Measurements from ENCODE around the gene NXT1.
A peak's percentile ranks its signal among the peaks of the same experiment; 100 is the strongest.
"Not testable (repeated sequence)": the region's sequence is repeated elsewhere in the genome, so short reads cannot be mapped to it uniquely, and the experiment has no call there.

The NXT1 gene

GRCh38 chr20:23339986-23340385, 10.6 kb upstream of the NXT1 start:
- FAIRE-seq (no peak), DNase-seq (ENCODE audit: insufficient read length, low spot score) (no peak)
- TF ChIP-seq POU2F2 (IDR thresholded peaks at IDR 0.05; ENCODE audit: low read depth, low read length) (no peak), POLR2A (IDR thresholded peaks at IDR 0.05; ENCODE audit: low read depth, low read length) (no peak), TAF1 (IDR thresholded peaks at IDR 0.05; ENCODE audit: low read depth, low read length) (no peak), SPI1 (IDR thresholded peaks at IDR 0.05; ENCODE audit: low read depth, low read length) (no peak), POLR2AphosphoS5 (IDR thresholded peaks at IDR 0.05; ENCODE audit: low read depth, low read length) (no peak), PAX5 (IDR thresholded peaks at IDR 0.05; ENCODE audit: insufficient read depth, low read length, severe bottlenecking) (no peak)

- FAIRE-seq (peak; percentile 16), DNase-seq (ENCODE audit: insufficient read length, low spot score) (peak; percentile 44)
- TF ChIP-seq POLR2A (IDR thresholded peaks at IDR 0.05; ENCODE audit: low read depth, low read length) (no peak), SPI1 (IDR thresholded peaks at IDR 0.05; ENCODE audit: low read depth, low read length) (no peak), TAF1 (IDR thresholded peaks at IDR 0.05; ENCODE audit: low read depth, low read length) (no peak), POU2F2 (IDR thresholded peaks at IDR 0.05; ENCODE audit: low read depth, low read length) (no peak), POLR2AphosphoS5 (IDR thresholded peaks at IDR 0.05; ENCODE audit: low read depth, low read length) (no peak)
These were observed 10.1 kb upstream of the NXT1 start for GRCh38 chr20:23340524-23340923.

GRCh38 chr20:23341073-23341472, 9.5 kb upstream of the NXT1 start:
- TF ChIP-seq TAF1 (IDR thresholded peaks at IDR 0.05; ENCODE audit: low read depth, low read length) (no peak), POU2F2 (IDR thresholded peaks at IDR 0.05; ENCODE audit: low read depth, low read length) (peak; percentile 75; the same call in 1 of the 2 replicates)
- DNase-seq (ENCODE audit: insufficient read length, low spot score) (no peak), FAIRE-seq (no peak)

GRCh38 chr20:23343590-23343989, 7.0 kb upstream of the NXT1 start:
- FAIRE-seq (no peak), DNase-seq (ENCODE audit: insufficient read length, low spot score) (no peak)
- TF ChIP-seq PAX5 (IDR thresholded peaks at IDR 0.05; ENCODE audit: insufficient read depth, low read length, severe bottlenecking) = no peak
- TF ChIP-seq POLR2A (IDR thresholded peaks at IDR 0.05; ENCODE audit: low read depth, low read length) = no peak
- TF ChIP-seq POLR2AphosphoS5 (IDR thresholded peaks at IDR 0.05; ENCODE audit: low read depth, low read length) = no peak

- DNase-seq (ENCODE audit: insufficient read length, low spot score) (no peak), FAIRE-seq (no peak)
- TF ChIP-seq POU2F2 (IDR thresholded peaks at IDR 0.05; ENCODE audit: low read depth, low read length) (no peak), POLR2AphosphoS5 (IDR thresholded peaks at IDR 0.05; ENCODE audit: low read depth, low read length) (no peak), TAF1 (IDR thresholded peaks at IDR 0.05; ENCODE audit: low read depth, low read length) (no peak), SPI1 (IDR thresholded peaks at IDR 0.05; ENCODE audit: low read depth, low read length) (no peak), PAX5 (IDR thresholded peaks at IDR 0.05; ENCODE audit: insufficient read depth, low read length, severe bottlenecking) (no peak), POLR2A (IDR thresholded peaks at IDR 0.05; ENCODE audit: low read depth, low read length) (no peak)
These were observed 6.3 kb upstream of the NXT1 start for GRCh38 chr20:23344336-23344735.

GRCh38 chr20:23346002-23346401, 4.6 kb upstream of the NXT1 start:
- TF ChIP-seq TAF1 (IDR thresholded peaks at IDR 0.05; ENCODE audit: low read depth, low read length) (no peak), SPI1 (IDR thresholded peaks at IDR 0.05; ENCODE audit: low read depth, low read length) (no peak), POLR2AphosphoS5 (IDR thresholded peaks at IDR 0.05; ENCODE audit: low read depth, low read length) (no peak), PAX5 (IDR thresholded peaks at IDR 0.05; ENCODE audit: insufficient read depth, low read length, severe bottlenecking) (no peak), POU2F2 (IDR thresholded peaks at IDR 0.05; ENCODE audit: low read depth, low read length) (no peak), POLR2A (IDR thresholded peaks at IDR 0.05; ENCODE audit: low read depth, low read length) (no peak)
- no peak for DNase-seq (ENCODE audit: insufficient read length, low spot score)
- FAIRE-seq = no peak

GRCh38 chr20:23347791-23348190, 2.8 kb upstream of the NXT1 start:
- TF ChIP-seq PAX5 (IDR thresholded peaks at IDR 0.05; ENCODE audit: insufficient read depth, low read length, severe bottlenecking) (no peak), POLR2AphosphoS5 (IDR thresholded peaks at IDR 0.05; ENCODE audit: low read depth, low read length) (no peak), POU2F2 (IDR thresholded peaks at IDR 0.05; ENCODE audit: low read depth, low read length) (no peak), TAF1 (IDR thresholded peaks at IDR 0.05; ENCODE audit: low read depth, low read length) (no peak), SPI1 (IDR thresholded peaks at IDR 0.05; ENCODE audit: low read depth, low read length) (no peak), POLR2A (IDR thresholded peaks at IDR 0.05; ENCODE audit: low read depth, low read length) (no peak)
- FAIRE-seq (no peak), DNase-seq (ENCODE audit: insufficient read length, low spot score) (no peak)

GRCh38 chr20:23348510-23348909, 2.1 kb upstream of the NXT1 start:
- FAIRE-seq; DNase-seq (ENCODE audit: insufficient read length, low spot score): not testable (repeated sequence)

GRCh38 chr20:23349338-23350195, 1.0 kb upstream of the NXT1 start:
- no peak for FAIRE-seq
- TF ChIP-seq POLR2AphosphoS5 (IDR thresholded peaks at IDR 0.05; ENCODE audit: low read depth, low read length) (no peak), POU2F2 (IDR thresholded peaks at IDR 0.05; ENCODE audit: low read depth, low read length) (no peak), SPI1 (IDR thresholded peaks at IDR 0.05; ENCODE audit: low read depth, low read length) (no peak), PAX5 (IDR thresholded peaks at IDR 0.05; ENCODE audit: insufficient read depth, low read length, severe bottlenecking) (no peak), TAF1 (IDR thresholded peaks at IDR 0.05; ENCODE audit: low read depth, low read length) (no peak), POLR2A (IDR thresholded peaks at IDR 0.05; ENCODE audit: low read depth, low read length) (no peak)
- DNase-seq (ENCODE audit: insufficient read length, low spot score) = peak; percentile 62

Measured in GM12891 (cell line).